GM21423 (cell line): Measurements from ENCODE around the gene PRPF40A.

ENCODE experiments used
- ATAC-seq: cut with Tn5 transposase; IDR thresholded peaks from one replicate; pipeline ENCODE4 v1.9.1; 2021; ENCODE audit warnings: mild to moderate bottlenecking, moderate library complexity; ENCODE audit not compliant: unreplicated experiment

Gene PRPF40A

GRCh38 chr2:152622219-152622618 is 95.0 kb downstream of the PRPF40A start:
- no peak for ATAC-seq

DNA sequence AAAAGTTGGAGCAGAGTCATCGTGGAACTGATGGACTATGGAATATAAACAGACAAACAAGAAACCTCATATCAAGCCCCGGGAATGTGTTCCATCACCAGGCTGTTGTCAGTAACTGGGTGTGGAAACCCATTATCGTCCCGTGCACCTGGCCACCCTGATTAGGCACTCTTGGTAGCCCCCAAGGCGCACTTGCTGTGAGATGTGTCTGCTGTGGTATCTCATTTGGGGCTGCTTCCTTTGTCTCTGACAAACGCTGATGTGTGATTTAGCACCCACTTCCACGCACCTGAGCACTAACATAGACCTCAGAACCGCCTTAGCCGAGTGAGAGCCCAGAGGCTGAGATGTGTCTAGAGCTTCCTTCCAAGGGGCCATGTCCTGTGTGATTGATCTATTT is 96.3 kb downstream of the PRPF40A start:
- no peak for ATAC-seq

GRCh38 chr2:152620208-152620607 is 97.1 kb downstream of the PRPF40A start:
- ATAC-seq = no peak

DNA sequence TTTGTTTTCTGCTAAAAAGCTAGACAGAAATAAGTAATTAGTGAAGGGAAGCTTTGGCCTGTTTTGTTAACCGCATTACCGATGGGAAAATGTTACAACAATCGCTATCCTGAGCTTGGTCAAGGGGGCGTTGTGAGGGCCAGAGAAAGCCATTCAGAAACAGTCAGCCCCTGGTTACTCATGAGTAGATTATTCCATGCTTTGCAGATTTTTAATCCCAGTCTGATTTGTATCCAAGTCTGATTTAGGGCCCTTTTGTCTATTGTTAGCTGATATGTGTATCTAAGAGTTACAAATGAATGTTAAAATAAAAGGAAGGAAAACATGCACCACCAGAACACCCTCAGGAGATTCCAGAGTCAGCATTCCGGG is 99.1 kb downstream of the PRPF40A start:
- ATAC-seq = no peak

DNA sequence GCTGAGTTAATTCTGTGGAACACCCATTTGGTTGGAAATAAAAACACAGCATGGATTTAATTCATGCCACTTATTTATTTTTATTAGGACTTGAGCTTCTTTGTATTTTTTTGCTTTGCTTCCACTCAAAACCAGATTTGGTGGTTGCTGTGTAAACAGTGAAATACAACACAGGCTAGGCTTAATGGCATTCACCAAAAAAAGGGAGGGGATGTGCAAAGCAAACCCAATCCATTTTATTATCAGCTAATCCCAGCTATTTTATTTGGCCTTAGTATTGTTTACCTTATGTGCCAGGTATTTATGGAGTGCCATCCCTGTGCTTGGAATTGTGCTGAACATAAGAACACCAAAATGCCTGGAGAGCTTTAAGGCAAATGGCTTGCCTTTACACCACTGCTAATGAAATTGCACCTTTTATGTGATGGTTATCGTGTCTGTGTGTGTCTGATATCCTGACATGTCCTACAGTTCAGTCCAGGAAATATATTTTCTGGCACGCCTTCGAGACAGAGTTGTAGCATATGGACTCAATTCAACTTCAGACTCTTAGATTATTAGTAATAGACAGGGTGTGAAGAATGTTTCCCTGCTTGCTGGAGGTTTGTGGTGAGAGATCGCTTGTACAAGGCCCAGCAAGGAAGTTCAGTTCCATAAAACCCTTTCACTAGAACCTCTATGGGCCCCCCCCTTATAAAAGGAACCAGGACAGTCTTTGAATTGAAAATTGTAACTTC is 99.6 kb downstream of the PRPF40A start:
- no peak for ATAC-seq

DNA sequence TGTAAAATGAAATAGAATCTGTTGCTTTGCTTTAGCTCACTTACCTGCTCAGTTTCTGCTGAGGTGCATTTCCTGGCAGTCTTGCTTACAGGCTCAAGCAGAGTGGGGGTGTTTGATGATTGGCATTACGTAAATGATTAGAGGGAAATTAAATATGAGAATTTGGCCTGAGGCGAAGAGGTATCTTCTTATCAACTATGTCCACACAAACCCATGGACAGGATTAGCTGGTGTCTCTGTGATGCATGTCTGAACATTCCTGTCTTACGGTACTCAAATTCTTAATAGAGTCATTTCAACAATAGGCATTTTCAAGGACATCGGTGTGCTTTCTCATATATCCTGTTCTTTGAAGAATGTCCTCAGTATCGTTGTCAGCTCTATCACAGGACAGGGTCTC is 102.1 kb downstream of the PRPF40A start:
- ATAC-seq = no peak

- no peak for ATAC-seq
Observed at GRCh38 chr2:152613235-152613634, 104.0 kb downstream of the PRPF40A start.

- peak; percentile 86 for ATAC-seq
Observed at GRCh38 chr2:152611458-152612231, 105.6 kb downstream of the PRPF40A start.

DNA sequence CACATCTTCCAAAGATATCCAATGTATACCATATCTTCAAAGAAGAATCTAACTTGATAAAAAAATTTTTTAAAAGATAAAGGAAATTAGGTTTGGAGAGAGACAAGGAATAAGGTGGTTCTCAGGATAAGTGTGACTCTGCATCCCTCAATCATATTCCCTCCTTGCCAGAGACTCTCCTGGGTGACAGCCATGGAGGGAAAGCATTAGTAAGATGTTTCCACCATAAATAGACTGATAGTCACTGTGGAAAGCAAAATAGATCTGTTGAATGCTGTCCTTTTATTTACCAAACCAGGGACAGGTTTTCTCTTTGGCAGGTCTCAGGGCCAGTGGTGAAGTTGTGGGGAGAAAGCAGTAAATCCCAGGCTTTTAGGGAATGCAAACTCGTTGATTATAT is 107.6 kb downstream of the PRPF40A start:
- ATAC-seq = no peak

GRCh38 chr2:152609154-152609553 is 108.1 kb downstream of the PRPF40A start:
- no peak for ATAC-seq

DNA sequence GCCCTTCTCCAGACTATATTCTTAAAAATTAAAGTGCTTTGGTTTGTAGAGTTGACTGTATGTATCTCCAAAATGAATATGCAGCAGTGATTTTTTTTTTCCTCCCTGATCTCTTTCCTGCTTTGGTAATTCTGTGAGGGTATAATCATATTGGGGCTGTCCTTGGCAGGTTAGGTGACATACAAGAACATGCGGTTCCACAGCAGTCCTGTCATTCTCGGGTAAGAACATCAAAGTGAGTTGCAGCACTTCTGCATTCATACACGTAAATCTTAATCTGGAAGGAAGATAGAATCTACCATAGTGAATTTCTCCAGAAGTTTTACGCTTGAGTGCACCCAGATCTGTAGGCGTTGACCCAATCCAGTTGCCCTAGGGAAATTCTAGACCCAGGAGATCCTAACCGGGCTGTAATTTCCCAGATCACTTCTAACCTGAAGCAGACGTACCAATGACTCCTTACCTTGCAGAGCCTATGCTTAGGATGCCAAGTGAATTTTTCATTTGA is 109.4 kb downstream of the PRPF40A start:
- no peak for ATAC-seq

DNA sequence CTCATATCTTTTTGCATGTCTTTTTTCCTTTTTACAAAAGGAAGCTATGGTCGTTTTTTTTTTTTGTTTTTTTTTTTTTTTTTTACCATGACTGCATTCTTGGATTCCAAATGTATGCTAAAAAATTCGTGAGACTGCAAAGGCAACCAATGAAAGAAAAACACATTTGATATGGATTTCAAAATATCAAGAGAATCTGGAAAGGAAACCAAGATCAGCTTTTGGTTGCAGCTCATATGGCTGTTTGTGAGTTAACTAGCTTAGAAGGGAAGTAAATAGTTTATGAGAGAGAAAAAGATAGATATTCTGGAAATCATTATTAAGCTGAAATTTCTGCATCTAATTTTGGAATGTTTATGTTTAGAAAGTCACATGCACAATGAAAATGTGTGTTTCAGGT is 110.3 kb downstream of the PRPF40A start:
- ATAC-seq = no peak

- ATAC-seq = no peak
Observed at GRCh38 chr2:152606081-152606480, 111.2 kb downstream of the PRPF40A start.

DNA sequence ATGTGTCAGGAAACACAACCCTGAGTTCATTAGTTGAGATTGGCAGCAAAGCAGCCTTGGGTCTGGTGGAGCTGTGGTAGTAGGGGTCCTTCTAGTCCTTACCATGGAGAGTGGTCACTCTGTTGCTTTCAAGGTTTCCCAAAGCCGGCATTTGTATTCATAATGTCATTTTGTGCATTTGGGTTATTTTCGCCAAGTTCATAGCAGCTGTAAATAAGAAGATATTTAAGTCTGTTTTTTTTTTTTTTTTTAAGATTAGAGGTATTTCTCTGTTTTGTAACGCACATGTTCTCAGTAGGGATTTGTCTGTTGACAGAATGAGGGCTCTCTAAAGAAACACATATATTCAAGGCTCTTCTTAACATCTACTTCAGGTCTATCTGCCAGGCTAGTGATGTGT is 114.1 kb downstream of the PRPF40A start:
- ATAC-seq = no peak

DNA sequence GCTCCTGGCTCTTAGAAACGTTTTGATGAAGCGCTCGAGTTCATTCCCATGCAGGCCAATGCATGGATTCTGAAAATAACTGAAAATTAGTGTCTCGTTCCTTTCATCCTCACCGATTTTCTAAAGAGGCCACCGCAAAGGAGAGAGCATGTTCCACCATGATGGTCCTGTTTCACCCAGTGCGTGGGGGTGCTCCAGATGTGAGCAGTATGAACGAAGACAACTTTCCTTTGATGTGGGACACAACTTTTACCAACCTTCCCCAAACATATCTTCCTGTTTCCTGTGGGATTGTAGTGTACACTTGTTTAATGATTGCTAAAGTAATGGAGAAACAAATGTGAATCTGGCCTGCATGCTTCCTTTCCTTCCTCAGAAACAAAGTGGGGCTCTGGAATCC is 114.5 kb downstream of the PRPF40A start:
- ATAC-seq = no peak
